Esophagus muscularis mucosa (tissue), 4 donors: ENCODE data around the gene SLC35F3.

Experiments
- CTCF ChIP-seq, 3 experiments: fragments of 200-600 bp in 2 of 3; fragments of 450-650 bp in 1 of 3; sonication (generic) in 2 of 3; IDR thresholded peaks; one replicate each; pipeline ENCODE4 v1.5.1; 2017 to 2019; ENCODE audit warnings: antibody characterized with exemption in 3 of 3, mild to moderate bottlenecking in 2 of 3, moderate library complexity in 1 of 3
- EP300 ChIP-seq: sonication (generic); formaldehyde crosslinking; IDR thresholded peaks from one replicate; pipeline ENCODE4 v1.6.1; 2017; ENCODE audit warnings: antibody characterized with exemption
- POLR2A ChIP-seq: fragments of 450-650 bp; IDR thresholded peaks from one replicate; pipeline ENCODE4 v1.6.1; 2017; ENCODE audit warnings: antibody characterized with exemption, moderate library complexity, mild to moderate bottlenecking, low read depth
- POLR2AphosphoS5 ChIP-seq, 2 donors: sonication (generic); formaldehyde crosslinking; IDR thresholded peaks; one replicate each; pipeline ENCODE4 v1.6.1; 2017; ENCODE audit warnings: antibody characterized with exemption in 2 of 2

- TF ChIP-seq POLR2A (no peak), CTCF (IDR thresholded peaks at IDR 0.05) (no peak), POLR2AphosphoS5 (IDR thresholded peaks at IDR 0.05) (no peak), EP300 (no peak)
Measured at GRCh38 chr1:233959102-233959501, 54.6 kb downstream of the SLC35F3 start.
